Subcutaneous adipose tissue (tissue), 4 donors: ENCODE measurements around the gene GABRB1. TPM values are rescaled to one million over a fixed set of nuclear protein-coding genes. Genes with fewer than 3 reads are reported as not detected.

Source experiments
- CTCF ChIP-seq: fragments of 450-650 bp; IDR thresholded peaks from one replicate; pipeline ENCODE4 v1.5.1; 2016; ENCODE audit warnings: low read depth, mild to moderate bottlenecking, control low read depth, antibody characterized with exemption, moderate library complexity
- total RNA-seq, 4 donors: library from RNA; depleted of rRNA; stranded (reverse); fragments of >200 nt; gene quantifications; one replicate each; pipeline ENCODE4 v1.1.0, GENCODE V29; 2016

The GABRB1 gene
- total RNA-seq, 4 donors from 2014 or later = not detected

GRCh38 chr4:47084111-47084510 is 52.7 kb downstream of the GABRB1 start:
- no peak for TF ChIP-seq CTCF

- TF ChIP-seq CTCF = no peak
These were observed 53.4 kb downstream of the GABRB1 start for GRCh38 chr4:47084795-47085194.

- no peak for TF ChIP-seq CTCF
These were observed 56.9 kb downstream of the GABRB1 start for GRCh38 chr4:47088298-47088697.

GRCh38 chr4:47095884-47096283 is 64.5 kb downstream of the GABRB1 start:
- TF ChIP-seq CTCF = no peak

GRCh38 chr4:47101453-47101852 is 70.1 kb downstream of the GABRB1 start:
- no peak for TF ChIP-seq CTCF

- no peak for TF ChIP-seq CTCF
These were observed 73.6 kb downstream of the GABRB1 start for GRCh38 chr4:47104986-47105385.

- TF ChIP-seq CTCF = no peak
These were observed 75.2 kb downstream of the GABRB1 start for GRCh38 chr4:47106561-47106960.

GRCh38 chr4:47109379-47109778 is 78.0 kb downstream of the GABRB1 start:
- no peak for TF ChIP-seq CTCF
